ENCODE measurements around the gene PLIN3.
"Not testable (repeated sequence)": the region's sequence is repeated elsewhere in the genome, so short reads cannot be mapped to it uniquely, and the experiment has no call there.

PLIN3 gene

DNA sequence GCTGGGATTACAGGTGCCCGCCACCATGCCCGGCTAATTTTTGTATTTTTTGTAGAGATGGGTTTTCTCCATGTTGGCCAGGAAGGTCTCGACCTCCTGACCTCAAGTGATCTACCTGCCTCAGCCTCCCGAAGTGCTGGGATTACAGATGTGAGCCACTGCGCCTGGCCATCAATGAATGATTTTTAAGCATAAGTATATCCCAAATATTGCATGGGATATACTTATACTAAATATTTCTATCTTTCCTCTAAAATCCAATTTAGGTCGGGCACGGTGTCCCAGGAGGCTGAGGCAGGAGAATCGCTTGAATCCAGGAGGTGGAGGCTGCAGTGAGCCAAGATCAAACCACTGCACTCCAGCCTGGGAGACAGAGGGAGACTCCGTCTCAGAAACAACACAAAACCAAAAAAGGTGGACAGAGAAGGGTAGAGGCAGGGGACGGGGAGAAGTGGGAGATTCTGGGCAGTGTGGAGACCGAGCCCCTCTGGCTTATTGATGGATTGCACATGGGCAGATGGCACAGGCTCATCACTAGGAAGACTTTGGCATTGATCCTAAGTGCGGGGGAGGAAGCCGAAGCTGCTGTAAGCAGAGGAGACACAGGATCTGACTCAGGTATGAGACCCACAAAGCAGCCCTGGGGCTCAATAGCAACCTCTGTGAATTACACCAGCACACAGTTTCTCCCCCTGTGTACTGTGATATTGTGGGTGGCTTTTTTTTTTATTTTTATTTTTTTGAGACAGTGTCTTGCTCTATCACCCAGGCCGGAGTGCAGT, 21.8 kb upstream of the PLIN3 start:
- no peak overlapping the region for H3K9ac ChIP-seq (ENCODE audit: low read length)
- H3K79me2 ChIP-seq (ENCODE audit: insufficient read depth, low read length) = no peaks in the 10 kb centered on the region

DNA sequence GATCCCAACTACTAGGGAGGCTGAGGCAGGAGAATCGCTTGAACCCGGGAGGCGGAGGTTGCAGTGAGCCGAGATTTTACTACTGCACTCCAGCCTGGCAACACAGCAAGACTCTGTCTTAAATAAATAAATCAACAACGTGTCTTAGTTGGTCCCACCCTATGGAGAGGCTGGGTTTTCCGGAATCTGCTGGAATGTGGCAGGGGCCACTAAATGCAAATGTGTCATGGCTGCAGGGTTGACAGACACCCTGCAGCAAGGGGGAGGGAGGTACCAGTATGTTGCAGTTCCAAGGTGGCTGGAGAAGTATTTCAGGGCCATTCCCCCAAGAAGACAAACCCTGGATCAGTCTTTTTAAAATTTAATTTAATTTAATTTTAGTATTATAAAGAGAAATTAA, 20.3 kb upstream of the PLIN3 start:
- H3F3A ChIP-seq (ENCODE audit: insufficient read depth, low read length); H3K36me3 ChIP-seq (ENCODE audit: insufficient read depth, low read length); H3K4me2 ChIP-seq (ENCODE audit: low read length); H3K27me3 ChIP-seq (ENCODE audit: insufficient read depth, low read length); H4K20me1 ChIP-seq (ENCODE audit: insufficient read depth, low read length); H3K9me3 ChIP-seq (ENCODE audit: low read length); H3K9ac ChIP-seq (ENCODE audit: low read length); H2AFZ ChIP-seq (ENCODE audit: low read length); H3K9me2 ChIP-seq (ENCODE audit: low read depth, low read length); H3K4me3 ChIP-seq (ENCODE audit: low read depth, low read length, poor library complexity, severe bottlenecking); H3K27ac ChIP-seq (ENCODE audit: low read depth, low read length, poor library complexity, severe bottlenecking); H3K79me2 ChIP-seq (ENCODE audit: insufficient read depth, low read length); H3K4me1 ChIP-seq (ENCODE audit: insufficient read depth, low read length, severe bottlenecking): not testable (repeated sequence)

More for the DNA sequence above, 21.8 kb upstream of the PLIN3 start:
- H3K4me3 ChIP-seq (ENCODE audit: low read depth, low read length, poor library complexity, severe bottlenecking) = no peak overlapping the region
- no peaks in the 10 kb centered on the region for H3K9me3 ChIP-seq (ENCODE audit: low read length)
- H3K9me2 ChIP-seq (ENCODE audit: low read depth, low read length) = no peaks in the 10 kb centered on the region
- H2AFZ ChIP-seq (ENCODE audit: low read length) = no peak overlapping the region
- H4K20me1 ChIP-seq (ENCODE audit: insufficient read depth, low read length) = no peaks in the 10 kb centered on the region
- no peak overlapping the region for H3K27ac ChIP-seq (ENCODE audit: low read depth, low read length, poor library complexity, severe bottlenecking)
- TF ChIP-seq EZH2 (IDR thresholded peaks at IDR 0.05; ENCODE audit: borderline replicate concordance, low read length) = no peak
- TF ChIP-seq, protein P1, sequence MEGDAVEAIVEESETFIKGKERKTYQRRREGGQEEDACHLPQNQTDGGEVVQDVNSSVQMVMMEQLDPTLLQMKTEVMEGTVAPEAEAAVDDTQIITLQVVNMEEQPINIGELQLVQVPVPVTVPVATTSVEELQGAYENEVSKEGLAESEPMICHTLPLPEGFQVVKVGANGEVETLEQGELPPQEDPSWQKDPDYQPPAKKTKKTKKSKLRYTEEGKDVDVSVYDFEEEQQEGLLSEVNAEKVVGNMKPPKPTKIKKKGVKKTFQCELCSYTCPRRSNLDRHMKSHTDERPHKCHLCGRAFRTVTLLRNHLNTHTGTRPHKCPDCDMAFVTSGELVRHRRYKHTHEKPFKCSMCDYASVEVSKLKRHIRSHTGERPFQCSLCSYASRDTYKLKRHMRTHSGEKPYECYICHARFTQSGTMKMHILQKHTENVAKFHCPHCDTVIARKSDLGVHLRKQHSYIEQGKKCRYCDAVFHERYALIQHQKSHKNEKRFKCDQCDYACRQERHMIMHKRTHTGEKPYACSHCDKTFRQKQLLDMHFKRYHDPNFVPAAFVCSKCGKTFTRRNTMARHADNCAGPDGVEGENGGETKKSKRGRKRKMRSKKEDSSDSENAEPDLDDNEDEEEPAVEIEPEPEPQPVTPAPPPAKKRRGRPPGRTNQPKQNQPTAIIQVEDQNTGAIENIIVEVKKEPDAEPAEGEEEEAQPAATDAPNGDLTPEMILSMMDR (IDR thresholded peaks at IDR 0.05; ENCODE audit: low read length) = no peak
- H3F3A ChIP-seq (ENCODE audit: insufficient read depth, low read length) = no peaks in the 10 kb centered on the region
- H3K4me2 ChIP-seq (ENCODE audit: low read length) = no peak overlapping the region
- no peaks in the 10 kb centered on the region; the same call in 1 of the 2 replicates for H3K27me3 ChIP-seq (ENCODE audit: insufficient read depth, low read length)
- no peaks in the 10 kb centered on the region for H3K4me1 ChIP-seq (ENCODE audit: insufficient read depth, low read length, severe bottlenecking)
- no peaks in the 10 kb centered on the region for H3K36me3 ChIP-seq (ENCODE audit: insufficient read depth, low read length)

DNA sequence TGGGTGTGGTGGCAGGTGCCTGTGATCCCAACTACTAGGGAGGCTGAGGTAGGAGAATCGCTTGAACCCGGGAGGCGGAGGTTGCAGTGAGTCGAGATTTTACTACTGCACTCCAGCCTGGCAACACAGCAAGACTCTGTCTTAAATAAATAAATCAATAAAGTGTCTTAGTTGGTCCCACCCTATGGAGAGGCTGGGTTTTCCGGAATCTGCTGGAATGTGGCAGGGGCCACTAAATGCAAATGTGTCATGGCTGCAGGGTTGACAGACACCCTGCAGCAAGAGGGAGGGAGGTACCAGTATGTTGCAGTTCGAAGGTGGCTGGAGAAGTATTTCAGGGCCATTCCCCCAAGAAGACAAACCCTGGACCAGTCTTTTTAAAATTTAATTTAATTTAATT, 17.5 kb upstream of the PLIN3 start:
- H3K27me3 ChIP-seq (ENCODE audit: insufficient read depth, low read length); H3K9ac ChIP-seq (ENCODE audit: low read length); H3F3A ChIP-seq (ENCODE audit: insufficient read depth, low read length); H3K79me2 ChIP-seq (ENCODE audit: insufficient read depth, low read length); H3K4me3 ChIP-seq (ENCODE audit: low read depth, low read length, poor library complexity, severe bottlenecking); H3K36me3 ChIP-seq (ENCODE audit: insufficient read depth, low read length); H3K4me2 ChIP-seq (ENCODE audit: low read length); H3K27ac ChIP-seq (ENCODE audit: low read depth, low read length, poor library complexity, severe bottlenecking); H4K20me1 ChIP-seq (ENCODE audit: insufficient read depth, low read length); H3K9me2 ChIP-seq (ENCODE audit: low read depth, low read length); H2AFZ ChIP-seq (ENCODE audit: low read length); H3K9me3 ChIP-seq (ENCODE audit: low read length): not testable (repeated sequence)
- H3K4me1 ChIP-seq (ENCODE audit: insufficient read depth, low read length, severe bottlenecking) = peaks cover 10% of the 10 kb centered on the region

DNA sequence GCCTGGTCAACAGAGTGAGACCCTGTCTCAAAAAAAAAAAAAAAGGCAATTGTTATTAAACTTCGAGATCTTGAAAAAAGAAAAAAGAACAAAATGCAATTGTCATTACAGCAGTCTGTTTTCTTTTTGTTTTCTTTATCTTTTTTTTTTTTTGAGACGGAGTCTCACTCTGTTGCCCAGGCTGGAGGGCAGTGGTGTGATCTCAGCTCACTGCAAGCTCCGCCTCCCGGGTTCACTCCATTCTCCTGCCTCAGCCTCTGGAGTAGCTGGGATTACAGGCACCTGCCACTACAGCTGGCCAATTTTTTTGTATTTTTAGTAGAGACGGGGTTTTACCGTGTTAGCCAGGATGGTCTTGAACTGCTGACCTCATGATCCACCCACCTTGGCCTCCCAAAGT, 15.4 kb upstream of the PLIN3 start:
- H3K36me3 ChIP-seq (ENCODE audit: insufficient read depth, low read length); H3K79me2 ChIP-seq (ENCODE audit: insufficient read depth, low read length); H3K9me2 ChIP-seq (ENCODE audit: low read depth, low read length); H3K9ac ChIP-seq (ENCODE audit: low read length); H2AFZ ChIP-seq (ENCODE audit: low read length); H3K9me3 ChIP-seq (ENCODE audit: low read length); H3K4me2 ChIP-seq (ENCODE audit: low read length); H3K4me3 ChIP-seq (ENCODE audit: low read depth, low read length, poor library complexity, severe bottlenecking); H3F3A ChIP-seq (ENCODE audit: insufficient read depth, low read length); H4K20me1 ChIP-seq (ENCODE audit: insufficient read depth, low read length); H3K27me3 ChIP-seq (ENCODE audit: insufficient read depth, low read length): not testable (repeated sequence)
- Histone ChIP-seq H3K27ac (ENCODE audit: low read depth, low read length, poor library complexity, severe bottlenecking) (peak overlapping the region; percentile 54), H3K4me1 (ENCODE audit: insufficient read depth, low read length, severe bottlenecking) (peaks cover 23% of the 10 kb centered on the region)

Data from OCI-LY1 (cell line).